Hepatocyte (in vitro differentiated cells): ENCODE results near the gene CARMIL1.

ENCODE experiments used
- EZH2 ChIP-seq: fragments of 200-600 bp; sonication (generic); IDR thresholded peaks from 2 replicates; pipeline ENCODE4 v1.6.1; 2016; ENCODE audit warnings: antibody characterized with exemption, mild to moderate bottlenecking, borderline replicate concordance
- EZH2phosphoT487 ChIP-seq: fragments of 200-600 bp; sonication (generic); IDR thresholded peaks from one replicate; pipeline ENCODE4 v1.6.1; 2018; ENCODE audit warnings: antibody characterized with exemption, mild to moderate bottlenecking, low read depth, moderate library complexity; ENCODE audit not compliant: unreplicated experiment, severe bottlenecking
- TF ChIP-seq, protein P1 (sequence below): fragments of 200-600 bp; sonication (generic); IDR thresholded peaks from 2 replicates; pipeline ENCODE4 v1.5.1; 2016; ENCODE audit warnings: antibody characterized with exemption, mild to moderate bottlenecking; ENCODE audit not compliant: poor library complexity

DNA sequence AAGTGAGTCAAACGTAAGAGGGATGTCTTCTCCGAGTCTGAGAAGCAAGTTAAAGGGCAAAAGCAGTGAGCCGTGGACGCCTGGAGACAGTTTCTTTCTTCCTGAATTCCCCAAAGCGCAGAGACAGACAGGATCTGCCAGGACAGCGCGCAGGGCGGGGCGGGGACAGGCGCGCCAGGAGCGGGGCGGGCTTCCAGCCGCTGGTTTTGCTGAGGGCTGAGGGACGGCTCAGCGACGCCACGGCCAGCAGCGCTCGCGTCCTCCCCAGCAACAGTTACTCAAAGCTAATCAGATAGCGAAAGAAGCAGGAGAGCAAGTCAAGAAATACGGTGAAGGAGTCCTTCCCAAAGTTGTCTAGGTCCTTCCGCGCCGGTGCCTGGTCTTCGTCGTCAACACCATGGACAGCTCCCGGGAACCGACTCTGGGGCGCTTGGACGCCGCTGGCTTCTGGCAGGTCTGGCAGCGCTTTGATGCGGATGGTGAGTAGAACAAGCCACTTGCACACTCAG is 372.9 kb downstream of the CARMIL1 start, which contains the start of gene SCGN:
- TF ChIP-seq EZH2 (no peak), EZH2phosphoT487 (no peak)
- TF ChIP-seq, protein P1, sequence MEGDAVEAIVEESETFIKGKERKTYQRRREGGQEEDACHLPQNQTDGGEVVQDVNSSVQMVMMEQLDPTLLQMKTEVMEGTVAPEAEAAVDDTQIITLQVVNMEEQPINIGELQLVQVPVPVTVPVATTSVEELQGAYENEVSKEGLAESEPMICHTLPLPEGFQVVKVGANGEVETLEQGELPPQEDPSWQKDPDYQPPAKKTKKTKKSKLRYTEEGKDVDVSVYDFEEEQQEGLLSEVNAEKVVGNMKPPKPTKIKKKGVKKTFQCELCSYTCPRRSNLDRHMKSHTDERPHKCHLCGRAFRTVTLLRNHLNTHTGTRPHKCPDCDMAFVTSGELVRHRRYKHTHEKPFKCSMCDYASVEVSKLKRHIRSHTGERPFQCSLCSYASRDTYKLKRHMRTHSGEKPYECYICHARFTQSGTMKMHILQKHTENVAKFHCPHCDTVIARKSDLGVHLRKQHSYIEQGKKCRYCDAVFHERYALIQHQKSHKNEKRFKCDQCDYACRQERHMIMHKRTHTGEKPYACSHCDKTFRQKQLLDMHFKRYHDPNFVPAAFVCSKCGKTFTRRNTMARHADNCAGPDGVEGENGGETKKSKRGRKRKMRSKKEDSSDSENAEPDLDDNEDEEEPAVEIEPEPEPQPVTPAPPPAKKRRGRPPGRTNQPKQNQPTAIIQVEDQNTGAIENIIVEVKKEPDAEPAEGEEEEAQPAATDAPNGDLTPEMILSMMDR: no peak
